HepG2 (cell line): Measurements from ENCODE around the gene MEX3A. TPM values are rescaled to one million over a fixed set of nuclear protein-coding genes. Genes with fewer than 3 reads are reported as not detected.

Experiments used
- ARID2 ChIP-seq: sonication (generic); formaldehyde crosslinking; IDR thresholded peaks from 2 replicates; pipeline ENCODE4 v1.8.1; 2022; ENCODE audit warnings: mild to moderate bottlenecking, missing genetic modification reagents, borderline replicate concordance
- CEBPG ChIP-seq: IDR thresholded peaks from 2 replicates; pipeline ENCODE4 v1.6.1; 2016
- CTCF ChIP-seq: sonication (generic); formaldehyde crosslinking; IDR thresholded peaks from 2 replicates; pipeline ENCODE4 v1.5.0; 2020; ENCODE audit warnings: mild to moderate bottlenecking, missing genetic modification reagents, moderate library complexity
- KLF16 ChIP-seq, 2 experiments: sonication (generic) in 1 of 2; formaldehyde crosslinking in 1 of 2; IDR thresholded peaks; 2 replicates each; pipeline versions ENCODE4 v1.6.1 to v1.8.0; 2016 to 2023; ENCODE audit warnings: missing genetic modification reagents in 2 of 2, missing compliant biosample characterization in 1 of 2
- KMT2B ChIP-seq: IDR thresholded peaks from 2 replicates; pipeline ENCODE4 v1.6.1; 2016; ENCODE audit warnings: missing genetic modification reagents, missing compliant biosample characterization
- MAFG ChIP-seq: sonication (generic); formaldehyde crosslinking; IDR thresholded peaks from 2 replicates; pipeline ENCODE4 v1.5.1; 2020; ENCODE audit warnings: mild to moderate bottlenecking, missing genetic modification reagents
- MEIS2 ChIP-seq: sonication (generic); formaldehyde crosslinking; IDR thresholded peaks from 2 replicates; pipeline ENCODE4 v1.9.0; 2021; ENCODE audit warnings: mild to moderate bottlenecking, missing genetic modification reagents
- MNT ChIP-seq: fragments of 450-650 bp; IDR thresholded peaks from 2 replicates; pipeline ENCODE4 v1.6.1; 2016
- NFAT5 ChIP-seq: sonication (generic); formaldehyde crosslinking; IDR thresholded peaks from 2 replicates; pipeline ENCODE4 v1.4.0; 2020; ENCODE audit warnings: missing genetic modification reagents
- PPARG ChIP-seq: conservative IDR thresholded peaks from 2 replicates; pipeline ENCODE4 v1.6.1; 2016; ENCODE audit warnings: missing biosample characterization, missing genetic modification reagents
- RCOR2 ChIP-seq: IDR thresholded peaks from 2 replicates; pipeline ENCODE4 v1.6.1; 2016; ENCODE audit warnings: missing biosample characterization, missing genetic modification reagents
- SOX5 ChIP-seq: IDR thresholded peaks from 2 replicates; pipeline ENCODE4 v1.6.1; 2016; ENCODE audit warnings: borderline replicate concordance
- TOE1 ChIP-seq: sonication (generic); formaldehyde crosslinking; IDR thresholded peaks from 2 replicates; pipeline ENCODE4 v1.4.0; 2020; ENCODE audit warnings: mild to moderate bottlenecking, missing genetic modification reagents
- ZBTB1 ChIP-seq: sonication (generic); formaldehyde crosslinking; IDR thresholded peaks from 2 replicates; pipeline ENCODE4 v1.4.0; 2020; ENCODE audit warnings: missing genetic modification reagents, borderline replicate concordance
- ZNF776 ChIP-seq: sonication (generic); formaldehyde crosslinking; IDR thresholded peaks from 2 replicates; pipeline ENCODE4 v1.4.0; 2020; ENCODE audit warnings: mild to moderate bottlenecking, missing genetic modification reagents
- polyA plus RNA-seq, 8 experiments: library from polyadenylated mRNA; depleted of rRNA in 3 of 8; stranded (reverse) in 7 of 8; unstranded in 1 of 8; fragments of >200 nt; fragmentation: Illumina TruSeq in 4 of 8; extraction: Trizol in 4 of 8; gene quantifications; 2 replicates each; pipeline versions ENCODE4 v1.2.1 to v1.2.3, GENCODE V29; 2011 to 2016; ENCODE audit warnings: low read depth in 4 of 8, missing spikeins in 1 of 8, mixed read lengths in 1 of 8; ENCODE audit not compliant: insufficient read depth in 1 of 8
- total RNA-seq, 5 experiments: library from RNA; depleted of rRNA; stranded (reverse); fragments of >200 nt; fragmentation: Illumina TruSeq; extraction: Trizol; gene quantifications; 2 replicates each; pipeline ENCODE4 v1.2.3, GENCODE V29; 2016; ENCODE audit warnings: low read depth in 1 of 5

Gene MEX3A
- total and polyA plus RNA-seq, 2 of the 13 experiments (the other 11 are each of a cell fraction or from before 2014, with no cell fraction given) = 7.6 to 9.1 TPM

GRCh38 chr1:156114101-156114918 is 32.0 kb upstream of the MEX3A start, which contains the start of gene LMNA (continued):
- TF ChIP-seq MNT (peak; percentile 18; the same call in 1 of the 2 replicates), CTCF (CRISPR knock-in tag) (0 out of 2 replicates have a peak, but pooled peaks have one; percentile 17), PPARG (CRISPR knock-in tag) (0 out of 2 replicates have a peak, but pooled peaks have one; percentile 11), ZNF776 (CRISPR knock-in tag) (peak; percentile 84), MAFG (CRISPR knock-in tag) (no peak), KLF16 (CRISPR knock-in tag; IDR thresholded peaks at IDR 0.05) (peak in 1 of 2 experiments; percentile 57; a peak in 1 of 4 replicates), MEIS2 (CRISPR knock-in tag) (peak; percentile 64), TOE1 (CRISPR knock-in tag) (no peak), ZBTB1 (no peak), SOX5 (CRISPR knock-in tag) (no peak; the same call in 1 of the 2 replicates), KMT2B (no peak), RCOR2 (CRISPR knock-in tag) (no peak), NFAT5 (0 out of 2 replicates have a peak, but pooled peaks have one; percentile 36), ARID2 (CRISPR knock-in tag) (no peak), CEBPG (CRISPR knock-in tag) (no peak)
